ENCODE results near the gene TAGLN2.

The TAGLN2 gene

DNA sequence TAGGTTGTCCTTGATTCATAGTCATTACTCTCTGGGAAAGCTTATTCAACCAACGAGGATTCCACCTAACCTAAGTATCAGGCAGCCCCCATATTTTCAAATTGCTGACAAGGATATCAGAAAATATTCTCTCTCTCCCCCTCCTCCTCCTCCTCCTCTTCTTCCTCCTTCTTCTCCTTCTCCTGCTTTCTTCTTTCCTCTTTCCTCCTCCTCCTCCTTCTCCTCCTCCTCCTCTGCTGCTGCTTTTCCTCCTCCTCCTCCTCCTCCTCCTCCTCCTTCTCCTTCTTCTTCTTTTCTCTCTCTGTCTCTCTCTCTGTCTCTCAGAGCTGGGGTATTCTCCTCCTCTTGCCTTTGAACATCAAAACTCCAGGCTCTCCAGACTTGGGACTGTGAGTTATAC lies 22.6 kb upstream of the TAGLN2 start:
- FAIRE-seq = no peak

DNA sequence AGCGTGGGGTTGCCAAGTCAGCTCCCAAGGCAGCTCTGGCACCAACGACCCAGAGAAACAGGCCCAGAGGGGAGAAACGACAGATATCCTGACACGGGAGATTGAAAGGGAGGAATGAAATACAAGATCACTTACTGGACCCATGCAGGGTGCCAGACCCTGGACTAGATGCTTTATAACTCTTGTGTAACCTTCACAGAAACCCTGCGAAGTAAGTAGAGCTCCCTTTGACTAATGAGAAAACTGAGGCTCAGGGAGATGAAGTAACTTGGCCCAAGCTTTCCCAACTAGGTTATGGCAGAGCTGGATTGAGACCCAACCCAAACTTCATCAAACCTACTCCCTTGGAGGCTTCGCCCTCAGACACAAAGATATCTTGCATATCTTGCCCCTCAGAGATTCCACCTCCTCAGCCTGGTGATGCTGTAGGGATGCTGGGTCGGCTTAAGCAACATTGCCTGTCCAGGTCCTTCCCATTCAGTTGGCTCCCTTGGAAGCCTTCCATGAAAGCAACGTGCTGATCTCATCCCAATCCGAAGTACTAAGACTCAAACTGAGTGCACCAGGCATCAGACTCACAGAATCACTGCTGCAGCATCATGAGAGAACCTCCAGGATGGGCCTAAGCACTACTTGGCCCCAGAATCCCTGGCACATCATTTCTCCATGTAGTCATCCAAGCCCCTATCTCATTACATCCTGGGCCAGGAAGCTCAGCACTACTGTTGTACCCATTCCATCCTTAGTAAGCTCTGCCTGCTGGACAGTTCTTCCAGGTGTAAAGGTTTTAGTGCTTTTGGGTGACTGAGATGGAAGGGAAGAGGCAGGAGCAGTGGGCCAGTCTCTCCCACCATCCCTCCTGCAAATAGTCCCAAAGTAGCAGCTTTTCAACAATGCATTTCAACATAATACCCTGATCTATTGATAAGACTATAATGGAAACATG lies 21.2 kb upstream of the TAGLN2 start:
- no peak for FAIRE-seq

DNA sequence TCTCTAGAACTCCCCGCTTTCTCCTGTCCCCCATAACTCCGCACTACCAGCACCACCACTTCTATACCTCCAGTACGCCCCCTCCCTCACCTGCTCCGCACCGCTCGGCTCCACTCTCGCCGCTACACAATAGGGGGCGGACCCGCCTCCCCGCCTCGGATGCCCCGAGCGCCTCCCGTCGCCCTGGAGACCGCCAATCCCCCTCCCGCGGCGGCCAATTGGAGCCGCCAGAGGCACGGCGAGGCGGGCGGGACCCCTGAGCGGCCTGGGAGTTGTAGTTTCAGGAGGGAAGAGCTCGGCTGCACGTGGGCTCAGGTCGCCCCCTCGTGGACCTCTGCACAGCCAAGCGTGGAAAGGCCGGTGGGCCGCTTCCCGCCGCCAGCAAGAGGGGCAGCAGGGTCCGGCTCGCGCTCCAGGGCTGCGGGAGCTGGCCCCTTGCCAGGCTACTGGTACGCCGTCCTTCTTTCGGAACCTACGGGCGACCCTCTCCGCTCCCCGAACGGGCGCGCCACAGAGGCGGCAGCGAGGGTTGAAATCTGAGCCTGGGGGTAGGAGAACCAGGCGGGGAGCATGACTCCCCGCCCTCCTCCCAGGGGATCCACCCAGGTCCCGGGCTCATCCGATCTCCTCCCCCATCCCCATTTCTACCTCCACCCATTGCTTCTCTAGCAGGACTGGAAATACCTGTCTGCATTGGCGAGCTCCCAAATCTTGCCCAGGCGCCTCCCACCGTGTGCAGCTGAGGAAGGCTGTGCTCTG lies 20.4 kb upstream of the TAGLN2 start, which contains the start of gene IGSF9:
IGSF9 (minus strand) TSS at position 131 of the 759 bp plus-strand sequence. CDS start 2,159 bp downstream, outside the sequence.
- FAIRE-seq = no peak

DNA sequence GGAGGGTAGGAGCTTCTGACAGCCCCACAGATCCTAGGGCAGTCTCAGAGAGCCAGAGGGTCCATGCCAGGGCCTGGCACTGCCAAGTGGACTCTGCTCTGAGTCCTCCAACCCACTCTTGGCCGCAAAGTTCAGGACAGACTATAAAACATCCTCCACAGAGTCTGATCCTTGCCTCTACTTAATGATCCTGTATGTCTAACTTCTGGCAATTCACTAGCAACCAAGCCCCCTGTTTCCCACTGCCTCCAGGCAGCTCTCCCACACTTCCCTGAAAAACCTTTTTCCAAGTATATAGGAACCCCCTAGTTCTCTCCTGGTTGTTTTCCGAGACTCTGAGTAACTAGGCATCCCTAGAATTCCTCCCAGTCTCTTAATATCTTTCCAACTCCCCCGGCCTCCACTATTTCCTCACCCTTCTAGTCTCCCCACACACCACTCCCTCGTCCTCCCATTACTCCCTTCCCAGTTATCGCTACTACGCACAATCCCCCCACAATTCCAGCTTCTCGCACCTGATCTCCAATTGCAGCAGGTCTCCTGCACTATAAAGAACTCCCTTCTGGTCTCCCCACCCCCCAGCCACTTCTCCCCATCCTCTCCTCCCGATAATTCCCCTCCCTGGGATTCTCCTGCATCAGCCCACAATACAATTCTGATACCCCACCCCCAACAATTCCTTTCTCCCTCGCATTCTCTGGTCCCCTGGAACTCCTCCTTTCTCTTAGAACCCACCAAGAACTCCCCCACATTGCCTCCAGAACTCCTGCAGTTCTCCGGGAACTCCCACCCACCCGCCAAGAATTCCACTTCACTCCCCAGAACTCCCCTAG lies 19.5 kb upstream of the TAGLN2 start:
- FAIRE-seq = no peak

DNA sequence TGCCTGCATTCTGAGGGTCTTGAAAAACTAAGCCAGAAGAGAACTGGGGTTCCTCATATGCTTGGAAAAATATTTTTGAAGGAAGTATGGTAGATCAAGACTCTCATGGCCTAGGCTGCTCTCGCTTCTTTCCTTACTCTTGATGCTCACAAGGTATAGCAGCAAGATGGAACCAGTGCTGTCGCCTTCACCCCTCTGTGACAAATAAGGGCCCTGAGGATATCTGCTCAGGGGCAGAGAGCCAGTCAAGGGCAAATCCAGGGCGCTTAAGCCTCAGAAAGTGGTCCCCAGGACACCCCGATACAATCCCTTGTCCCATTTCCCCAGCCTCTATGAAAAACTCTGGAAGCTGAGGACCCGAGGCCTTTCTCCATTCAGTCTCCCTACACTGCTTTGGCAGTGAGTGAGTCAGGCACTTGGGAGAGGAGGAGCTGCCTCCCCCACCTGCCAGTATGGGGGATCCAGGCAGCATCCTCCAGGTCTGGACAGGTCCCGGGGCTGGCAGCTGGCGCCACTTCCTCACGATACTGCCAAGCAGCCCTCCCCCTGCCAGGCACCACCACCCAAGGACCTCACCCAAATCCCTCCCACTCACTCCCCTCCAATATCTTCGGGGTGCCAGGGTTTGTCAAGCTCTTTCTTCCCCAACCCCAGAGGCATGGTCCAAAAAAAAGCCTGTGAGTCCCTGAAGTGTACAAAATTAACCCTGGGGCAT lies 18.8 kb upstream of the TAGLN2 start:
- no peak for FAIRE-seq

DNA sequence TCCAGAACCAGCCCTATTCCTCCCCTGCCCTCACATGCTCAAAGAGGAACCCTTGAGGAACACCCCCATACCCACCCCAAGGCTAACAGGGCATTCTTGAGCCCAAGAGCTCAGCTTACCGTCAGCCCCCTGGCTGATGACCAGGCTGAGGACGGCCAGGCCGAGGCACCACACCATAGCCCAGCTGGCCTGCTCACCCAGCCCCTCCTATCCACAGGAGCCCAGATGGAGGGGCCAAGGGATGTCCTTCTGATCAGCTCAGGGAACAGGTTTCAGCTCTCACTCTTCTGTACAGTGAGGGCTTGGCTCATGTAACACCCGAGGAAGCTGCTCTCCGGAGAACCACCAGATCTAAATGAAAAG lies 18.0 kb upstream of the TAGLN2 start:
- FAIRE-seq = no peak

DNA sequence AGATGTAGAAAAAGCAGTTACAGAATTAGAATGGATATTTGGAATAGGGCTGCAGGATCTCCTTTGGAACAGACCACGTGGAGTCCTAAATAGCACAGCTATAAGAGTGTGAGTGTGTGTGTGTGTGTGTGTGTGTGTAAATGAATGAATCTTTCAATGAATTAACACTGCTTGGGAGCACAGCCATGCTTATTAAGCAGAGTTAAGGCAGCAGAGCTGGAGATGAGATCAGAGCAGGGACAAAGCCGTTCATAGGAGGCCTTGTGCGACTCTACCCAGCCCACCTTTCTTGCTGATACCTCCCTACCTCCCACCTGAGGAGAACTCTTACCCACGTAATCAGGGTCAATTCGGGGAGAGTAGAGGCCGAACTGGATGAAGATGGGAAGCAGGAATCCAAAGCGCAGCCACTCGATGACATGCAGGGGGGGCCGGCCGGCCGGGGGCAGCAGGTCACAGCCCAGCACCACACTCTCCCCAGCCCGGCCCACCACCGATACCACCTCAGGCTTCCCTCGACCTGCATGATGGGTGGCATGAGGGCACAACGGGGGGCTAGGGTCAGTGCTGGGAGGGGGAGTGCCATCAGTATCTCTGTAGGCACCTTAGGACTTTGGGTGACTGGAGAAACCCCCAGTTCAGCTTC lies 17.4 kb upstream of the TAGLN2 start:
- no peak for FAIRE-seq

DNA sequence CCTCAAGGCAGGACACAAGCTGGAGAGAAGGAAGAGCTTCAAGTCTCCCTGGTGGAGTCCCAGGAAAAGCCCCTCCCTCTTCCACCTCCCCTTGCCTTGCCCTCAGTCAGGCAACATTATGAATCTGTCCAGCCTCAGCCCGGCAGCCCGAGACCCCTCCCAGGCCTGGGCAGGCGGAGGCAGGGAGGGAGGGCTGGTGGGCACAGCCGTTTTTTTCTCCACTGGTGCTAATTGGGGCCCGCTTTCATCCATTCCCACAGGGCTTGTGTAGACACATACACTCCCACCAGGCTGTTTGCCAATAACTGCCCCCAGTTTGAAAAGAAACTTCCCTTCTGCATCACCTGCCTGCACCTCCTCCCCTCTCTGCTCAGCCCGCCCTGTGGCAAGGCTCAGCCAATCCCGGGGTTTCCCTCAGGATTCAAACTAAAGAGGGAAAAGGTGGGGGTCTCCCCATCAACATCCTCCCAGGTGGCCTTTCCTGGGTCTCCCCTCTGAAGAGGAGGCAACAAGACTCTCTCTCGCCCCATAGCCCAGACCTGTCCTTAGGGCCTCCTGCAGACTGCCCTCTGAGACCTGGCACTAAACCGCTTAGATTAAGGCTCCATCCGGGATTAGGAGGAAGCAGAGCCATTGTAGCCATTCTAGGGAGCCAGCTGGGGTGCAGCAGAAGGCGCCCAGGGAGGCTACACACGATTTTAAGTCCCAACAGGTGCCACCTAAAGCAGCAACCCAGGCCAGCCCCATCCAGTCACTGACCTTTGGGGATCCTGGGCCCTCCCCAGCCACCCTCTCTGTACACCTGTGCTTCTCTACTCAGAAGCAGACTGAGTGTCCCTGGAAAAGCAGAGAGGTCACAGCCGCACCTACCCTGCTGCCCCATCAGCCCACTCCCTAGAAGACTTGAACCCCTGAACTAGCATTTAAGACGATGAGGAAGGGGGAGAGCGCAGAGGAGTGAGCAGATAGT lies 16.6 kb upstream of the TAGLN2 start:
- FAIRE-seq = no peak

DNA sequence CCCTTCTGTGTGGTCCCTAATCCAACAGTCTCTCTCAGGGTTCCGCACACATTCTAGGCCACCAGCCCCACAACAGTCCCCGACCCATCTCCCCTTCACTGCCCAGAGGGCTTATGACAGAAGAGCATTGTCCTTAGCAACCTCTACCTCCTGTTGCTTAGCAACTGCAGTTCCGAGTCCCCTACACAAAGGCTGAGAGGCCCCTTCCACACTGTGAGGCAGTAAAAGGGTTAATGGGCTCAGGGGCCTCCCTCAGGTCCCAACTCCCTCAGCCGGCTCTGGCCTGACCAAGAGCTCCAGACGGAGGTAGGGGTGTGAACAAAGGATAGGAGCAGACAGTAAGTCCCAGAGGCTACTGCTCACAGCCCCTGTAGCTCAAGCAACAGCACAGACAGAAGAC lies 15.8 kb upstream of the TAGLN2 start:
- no peak for FAIRE-seq

DNA sequence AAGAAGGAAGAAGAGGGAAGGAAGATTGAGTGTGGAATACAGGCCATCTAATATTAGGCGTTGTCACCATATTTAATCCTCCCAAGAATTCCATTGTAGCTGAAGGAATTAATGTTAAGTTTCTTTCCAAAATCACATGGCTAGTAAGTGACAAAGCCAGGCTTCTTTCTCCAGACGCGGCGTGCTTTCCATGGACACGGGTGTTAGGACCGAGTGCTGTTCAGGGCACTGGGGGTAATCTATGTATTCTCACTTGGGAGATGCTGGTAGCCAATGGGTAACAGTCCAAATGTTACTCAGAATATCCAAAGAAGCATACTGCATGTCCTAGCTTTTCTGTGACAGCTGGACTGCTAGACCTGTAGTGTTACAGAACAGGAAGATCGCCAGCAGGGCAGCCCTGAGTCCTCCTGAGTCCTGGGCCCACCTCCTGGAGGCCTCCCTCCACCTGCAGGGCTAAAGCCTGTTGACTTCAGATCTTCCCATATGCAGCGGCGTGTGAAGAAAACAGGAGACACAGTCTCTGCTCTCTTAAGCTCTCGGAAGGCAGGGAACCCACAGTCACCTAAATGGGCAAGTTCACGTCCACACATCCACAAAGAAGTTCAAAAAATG lies 14.8 kb upstream of the TAGLN2 start:
- FAIRE-seq = no peak

DNA sequence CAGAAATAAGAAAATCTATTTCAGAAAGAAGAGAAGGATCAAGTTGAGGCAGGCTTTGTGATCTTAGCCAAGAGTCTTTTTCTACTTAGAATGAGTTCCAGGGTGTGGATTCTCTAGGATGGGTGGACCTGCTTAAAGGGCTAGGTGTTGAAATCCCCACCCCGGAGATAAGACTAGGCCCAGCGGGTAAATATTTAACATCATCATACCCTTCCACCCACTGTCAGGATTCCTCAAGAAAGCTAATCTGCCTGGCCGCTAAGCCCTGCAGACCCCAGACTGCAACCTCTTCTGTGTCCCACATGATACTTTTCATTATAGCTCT lies 14.3 kb upstream of the TAGLN2 start:
- FAIRE-seq = no peak

DNA sequence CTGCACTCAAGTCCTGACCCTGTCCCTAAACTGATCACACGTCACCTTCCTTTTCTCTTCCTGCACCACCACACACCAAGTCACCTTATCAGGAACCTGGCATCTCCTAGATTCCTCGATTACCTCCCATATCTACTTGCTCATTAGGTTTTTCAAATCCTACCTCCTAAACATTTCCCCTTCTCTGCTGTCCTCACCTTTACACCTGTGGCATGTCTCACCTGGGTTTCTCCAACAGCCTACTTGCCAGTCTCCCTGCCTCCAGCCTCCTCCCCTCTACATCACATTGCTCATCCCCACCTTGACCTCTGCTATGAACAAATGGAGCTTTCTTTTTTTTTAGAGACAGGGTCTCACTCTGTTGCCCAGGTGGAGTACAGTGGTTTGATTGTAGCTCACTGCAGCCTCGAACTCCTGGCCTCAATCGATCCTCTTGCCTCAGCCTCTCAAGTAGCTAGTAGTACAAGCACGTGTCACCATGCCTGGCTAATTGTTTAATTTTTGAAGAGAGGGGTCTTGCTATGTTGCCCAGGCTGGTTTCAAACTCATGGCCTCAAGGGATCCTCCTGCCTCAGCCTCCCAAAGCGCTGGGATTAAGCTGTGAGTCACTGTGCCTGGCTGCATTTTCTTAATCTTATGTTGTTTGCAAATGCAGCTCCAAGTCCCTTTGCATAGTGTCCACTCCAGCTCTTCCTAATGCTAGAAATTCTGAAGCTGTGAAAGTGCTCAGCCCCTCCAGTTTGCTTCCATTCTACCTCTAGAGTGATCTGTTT lies 13.8 kb upstream of the TAGLN2 start:
- FAIRE-seq = no peak

DNA sequence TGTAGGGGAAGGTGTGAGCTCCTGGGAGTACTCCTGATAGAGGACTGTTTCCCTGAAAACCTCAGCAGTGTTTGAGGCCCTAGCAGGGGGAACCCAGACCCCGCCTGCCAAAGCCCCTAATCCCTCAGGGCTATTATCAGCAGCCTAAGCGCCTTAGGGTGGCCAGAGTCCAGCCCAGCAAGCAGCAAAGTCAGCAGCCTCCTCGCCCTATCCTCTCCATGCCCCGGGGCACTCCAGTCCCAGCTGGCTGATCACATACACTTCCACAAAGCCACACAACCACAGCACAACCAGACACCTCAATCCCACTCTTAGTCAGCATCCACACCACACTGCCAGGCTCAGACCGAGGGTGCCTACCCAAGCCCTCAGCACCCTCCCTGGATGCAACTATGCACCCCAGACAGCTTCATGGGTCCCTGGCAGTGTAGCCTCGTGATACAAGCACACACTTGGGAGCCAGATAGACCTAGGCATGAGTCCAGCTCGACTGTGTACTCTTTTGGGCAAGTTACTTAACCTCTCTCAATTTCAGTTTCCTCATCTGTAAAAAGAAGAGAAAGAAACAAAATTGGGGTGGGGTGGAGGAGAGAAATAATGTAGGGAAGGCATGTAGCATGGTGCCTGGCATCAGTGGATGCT lies 13.0 kb upstream of the TAGLN2 start:
- no peak for FAIRE-seq

DNA sequence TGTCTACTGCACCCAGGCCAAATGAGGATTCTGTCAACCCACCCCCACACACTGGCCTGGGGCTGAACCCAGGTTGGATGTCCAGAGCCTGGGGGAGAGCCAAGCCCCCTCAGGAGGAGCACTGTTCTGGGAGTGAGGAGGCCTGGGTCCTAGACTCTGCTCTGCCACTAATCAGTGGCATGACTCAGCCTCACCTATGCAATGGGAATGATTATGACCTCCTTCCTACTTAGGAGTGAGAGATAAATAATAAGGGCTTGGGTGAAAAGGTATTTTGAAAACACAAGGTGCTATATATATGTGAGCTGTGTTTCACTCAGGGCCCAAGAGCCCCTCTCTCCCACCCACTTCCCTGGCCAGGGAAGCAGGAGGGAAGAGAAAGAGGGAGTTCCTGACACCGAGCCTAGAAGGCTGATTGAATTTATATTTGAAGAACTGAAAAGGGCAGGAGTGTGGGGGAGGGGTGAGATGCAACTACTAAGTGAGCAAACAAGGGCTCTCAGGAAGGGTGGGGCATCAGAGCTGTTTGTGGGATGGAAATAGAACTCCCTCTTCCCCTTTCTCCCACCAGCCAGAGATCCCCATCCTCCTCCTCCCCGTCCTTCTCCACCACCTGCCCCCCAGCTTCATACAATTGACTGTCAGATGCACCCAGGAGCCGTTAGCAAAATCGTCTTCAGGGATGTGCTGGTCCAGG lies 11.9 kb upstream of the TAGLN2 start:
- FAIRE-seq = no peak

DNA sequence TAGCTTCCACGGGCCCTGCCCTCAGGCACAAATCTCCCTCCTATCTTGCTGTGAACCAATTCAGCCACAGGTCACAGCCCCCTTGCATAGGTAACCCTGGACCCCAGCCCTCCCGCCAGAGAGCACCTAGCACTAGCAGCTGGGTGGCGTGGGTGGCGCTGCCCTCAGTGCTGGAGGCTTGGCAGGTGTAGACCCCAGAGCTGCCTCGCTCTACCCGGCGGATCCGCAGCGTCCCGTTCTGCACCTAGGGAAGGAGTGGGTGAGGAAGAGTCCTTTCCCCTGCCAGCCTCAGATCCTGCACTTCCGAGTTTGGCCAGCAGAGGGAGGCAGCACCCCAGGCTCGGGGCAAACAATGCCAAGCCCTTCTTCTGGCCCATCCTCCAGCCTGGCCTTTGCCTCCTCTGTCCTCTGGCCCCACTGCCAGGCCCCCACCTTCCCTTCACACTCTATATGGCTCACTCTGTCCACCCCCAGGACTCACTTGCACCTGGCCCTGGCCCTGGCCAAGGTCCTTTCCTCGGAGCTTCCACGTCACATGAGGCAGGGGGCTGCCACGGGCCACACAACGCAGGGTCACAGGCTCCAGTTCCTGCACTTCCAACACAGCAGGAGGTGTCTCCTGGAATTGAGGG lies 11.1 kb upstream of the TAGLN2 start:
- no peak for FAIRE-seq

DNA sequence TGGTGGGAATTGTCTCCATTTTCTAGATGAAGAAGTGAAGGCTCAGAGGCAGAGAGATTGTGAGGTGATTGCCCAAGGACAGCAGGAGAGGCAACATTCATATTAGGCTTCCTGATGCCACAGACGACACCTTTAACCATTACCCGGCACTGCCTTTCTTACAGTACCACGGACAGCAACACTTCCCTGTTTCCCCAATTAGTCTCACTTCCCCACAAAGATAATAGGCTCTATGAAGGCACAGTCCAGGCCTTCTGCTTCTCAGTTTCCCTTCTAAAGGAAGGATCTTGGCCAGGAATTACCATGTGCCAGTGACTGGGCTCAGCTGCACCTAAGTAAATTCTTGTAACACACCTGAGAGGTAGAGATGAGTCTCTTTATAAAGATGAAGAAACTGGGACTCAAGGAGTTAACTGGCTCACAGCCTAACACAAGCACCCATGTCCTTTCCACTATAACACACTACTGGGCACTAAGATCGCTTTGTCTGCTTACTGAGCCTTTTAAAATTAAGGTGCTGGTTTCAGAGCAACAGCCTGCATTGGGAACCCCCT lies 10.5 kb upstream of the TAGLN2 start:
- no peak for FAIRE-seq

DNA sequence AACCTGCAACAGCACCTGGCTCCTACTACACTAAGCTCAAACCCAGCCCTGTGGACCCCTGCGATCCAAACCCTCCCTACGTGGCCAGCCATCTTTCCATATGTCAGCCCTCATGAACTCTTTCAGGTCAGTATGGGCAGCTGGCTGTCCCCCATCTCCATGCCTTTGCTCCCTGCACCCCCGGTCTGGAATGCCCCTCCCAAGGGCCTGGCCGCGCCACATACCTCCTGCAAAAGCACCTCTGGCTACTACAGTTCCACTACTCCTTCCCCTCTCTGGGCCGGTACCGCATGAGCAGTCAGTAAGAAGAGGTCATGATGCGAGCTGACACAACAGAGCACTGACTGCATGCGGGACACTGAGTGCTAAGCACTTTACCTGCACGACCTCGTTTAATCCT lies 10.0 kb upstream of the TAGLN2 start:
- FAIRE-seq = no peak

Data from endometrium (tissue), 2 donors.